GM12878 (cell line): ENCODE data around the gene DAAM1.

Experiments
- CTCF ChIP-seq, 3 experiments: IDR thresholded peaks in 2 of 3; conservative IDR thresholded peaks in 1 of 3; 2 replicates each; pipeline ENCODE4 v1.5.1; 2011; ENCODE audit warnings: low read depth in 3 of 3, low read length in 3 of 3, mild to moderate bottlenecking in 3 of 3, control low read depth in 2 of 3, moderate library complexity in 2 of 3, inconsistent platforms in 1 of 3, mixed read lengths in 1 of 3; ENCODE audit not compliant: control insufficient read depth in 2 of 3, insufficient read depth in 1 of 3; ENCODE audit errors: extremely low read depth in 1 of 3
- EGR1 ChIP-seq, 2 experiments: IDR thresholded peaks; 1 replicate in 1 of 2; 2 replicates in 1 of 2; pipeline ENCODE4 v1.6.1; 2011 to 2012; ENCODE audit warnings: low read depth in 2 of 2, low read length in 2 of 2, borderline replicate concordance in 1 of 2, mild to moderate bottlenecking in 1 of 2, moderate library complexity in 1 of 2
- EP300 ChIP-seq, 2 experiments: fragments of 150-350 bp in 1 of 2; IDR thresholded peaks; 2 replicates each; pipeline ENCODE4 v1.6.1; 2011 to 2012; ENCODE audit warnings: low read depth in 2 of 2, low read length in 2 of 2, borderline replicate concordance in 1 of 2, improper control_type of control experiment in 1 of 2, inconsistent platforms in 1 of 2; ENCODE audit not compliant: control insufficient read depth in 1 of 2
- ESRRA ChIP-seq: IDR thresholded peaks from 2 replicates; pipeline ENCODE4 v1.6.1; 2012; ENCODE audit warnings: mild to moderate bottlenecking, low read length, improper control_type of control experiment
- EZH2 ChIP-seq: IDR thresholded peaks from 2 replicates; pipeline ENCODE4 v1.6.1; 2012; ENCODE audit warnings: low read depth, mild to moderate bottlenecking, control low read depth, inconsistent platforms, low read length, borderline replicate concordance; ENCODE audit not compliant: control insufficient read depth
- HDAC6 ChIP-seq: fragments of 200-600 bp; sonication (generic); IDR thresholded peaks from one replicate; pipeline ENCODE4 v1.8.0; 2017; ENCODE audit warnings: antibody characterized with exemption; ENCODE audit not compliant: unreplicated experiment
- POLR2A ChIP-seq: IDR thresholded peaks from 2 replicates; pipeline ENCODE4 v1.6.1; 2011; ENCODE audit warnings: low read depth, mild to moderate bottlenecking, low read length
- RAD21 ChIP-seq: IDR thresholded peaks from 2 replicates; pipeline ENCODE4 v1.6.1; 2011; ENCODE audit warnings: mild to moderate bottlenecking, low read depth, low read length, moderate library complexity; ENCODE audit not compliant: insufficient read depth
- TF ChIP-seq, protein P1 (sequence below): fragments of 450-650 bp; IDR thresholded peaks from 2 replicates; pipeline ENCODE4 v1.6.1; 2014; ENCODE audit warnings: mild to moderate bottlenecking
- TF ChIP-seq, protein P2 (sequence below): IDR thresholded peaks from 2 replicates; pipeline ENCODE4 v1.6.1; 2012; ENCODE audit warnings: mild to moderate bottlenecking, low read depth, low read length
- TF ChIP-seq, protein P3 (sequence below): IDR thresholded peaks from 2 replicates; pipeline ENCODE4 v1.6.1; 2012; ENCODE audit warnings: low read depth, low read length, improper control_type of control experiment
- TF ChIP-seq, protein P4 (sequence below): IDR thresholded peaks from 2 replicates; pipeline ENCODE4 v1.6.1; 2011; ENCODE audit warnings: borderline replicate concordance, low read depth, mild to moderate bottlenecking, moderate library complexity, low read length; ENCODE audit not compliant: insufficient read depth, poor library complexity, severe bottlenecking

- TF ChIP-seq, protein P1, sequence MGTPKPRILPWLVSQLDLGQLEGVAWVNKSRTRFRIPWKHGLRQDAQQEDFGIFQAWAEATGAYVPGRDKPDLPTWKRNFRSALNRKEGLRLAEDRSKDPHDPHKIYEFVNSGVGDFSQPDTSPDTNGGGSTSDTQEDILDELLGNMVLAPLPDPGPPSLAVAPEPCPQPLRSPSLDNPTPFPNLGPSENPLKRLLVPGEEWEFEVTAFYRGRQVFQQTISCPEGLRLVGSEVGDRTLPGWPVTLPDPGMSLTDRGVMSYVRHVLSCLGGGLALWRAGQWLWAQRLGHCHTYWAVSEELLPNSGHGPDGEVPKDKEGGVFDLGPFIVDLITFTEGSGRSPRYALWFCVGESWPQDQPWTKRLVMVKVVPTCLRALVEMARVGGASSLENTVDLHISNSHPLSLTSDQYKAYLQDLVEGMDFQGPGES: no peak
- TF ChIP-seq, protein P2, sequence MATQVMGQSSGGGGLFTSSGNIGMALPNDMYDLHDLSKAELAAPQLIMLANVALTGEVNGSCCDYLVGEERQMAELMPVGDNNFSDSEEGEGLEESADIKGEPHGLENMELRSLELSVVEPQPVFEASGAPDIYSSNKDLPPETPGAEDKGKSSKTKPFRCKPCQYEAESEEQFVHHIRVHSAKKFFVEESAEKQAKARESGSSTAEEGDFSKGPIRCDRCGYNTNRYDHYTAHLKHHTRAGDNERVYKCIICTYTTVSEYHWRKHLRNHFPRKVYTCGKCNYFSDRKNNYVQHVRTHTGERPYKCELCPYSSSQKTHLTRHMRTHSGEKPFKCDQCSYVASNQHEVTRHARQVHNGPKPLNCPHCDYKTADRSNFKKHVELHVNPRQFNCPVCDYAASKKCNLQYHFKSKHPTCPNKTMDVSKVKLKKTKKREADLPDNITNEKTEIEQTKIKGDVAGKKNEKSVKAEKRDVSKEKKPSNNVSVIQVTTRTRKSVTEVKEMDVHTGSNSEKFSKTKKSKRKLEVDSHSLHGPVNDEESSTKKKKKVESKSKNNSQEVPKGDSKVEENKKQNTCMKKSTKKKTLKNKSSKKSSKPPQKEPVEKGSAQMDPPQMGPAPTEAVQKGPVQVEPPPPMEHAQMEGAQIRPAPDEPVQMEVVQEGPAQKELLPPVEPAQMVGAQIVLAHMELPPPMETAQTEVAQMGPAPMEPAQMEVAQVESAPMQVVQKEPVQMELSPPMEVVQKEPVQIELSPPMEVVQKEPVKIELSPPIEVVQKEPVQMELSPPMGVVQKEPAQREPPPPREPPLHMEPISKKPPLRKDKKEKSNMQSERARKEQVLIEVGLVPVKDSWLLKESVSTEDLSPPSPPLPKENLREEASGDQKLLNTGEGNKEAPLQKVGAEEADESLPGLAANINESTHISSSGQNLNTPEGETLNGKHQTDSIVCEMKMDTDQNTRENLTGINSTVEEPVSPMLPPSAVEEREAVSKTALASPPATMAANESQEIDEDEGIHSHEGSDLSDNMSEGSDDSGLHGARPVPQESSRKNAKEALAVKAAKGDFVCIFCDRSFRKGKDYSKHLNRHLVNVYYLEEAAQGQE: no peak
- TF ChIP-seq EGR1 (IDR thresholded peaks at IDR 0.05; ENCODE audit: borderline replicate concordance in 1 of 2, low read depth in 2 of 2, low read length in 2 of 2) (no peak), ESRRA (no peak), CTCF (IDR thresholded peaks at IDR 0.05 in 2 of 3, conservative IDR thresholded peaks at IDR 0.05 in 1 of 3; ENCODE audit: control insufficient read depth in 2 of 3, extremely low read depth in 1 of 3, insufficient read depth in 1 of 3, low read depth in 3 of 3, low read length in 3 of 3) (no peak), EP300 (IDR thresholded peaks at IDR 0.05; ENCODE audit: borderline replicate concordance in 1 of 2, control insufficient read depth in 1 of 2, low read depth in 2 of 2, low read length in 2 of 2) (no peak), HDAC6 (no peak), RAD21 (no peak), EZH2 (no peak), POLR2A (no peak)
- TF ChIP-seq, protein P3, sequence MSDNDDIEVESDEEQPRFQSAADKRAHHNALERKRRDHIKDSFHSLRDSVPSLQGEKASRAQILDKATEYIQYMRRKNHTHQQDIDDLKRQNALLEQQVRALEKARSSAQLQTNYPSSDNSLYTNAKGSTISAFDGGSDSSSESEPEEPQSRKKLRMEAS: no peak
- TF ChIP-seq, protein P4, sequence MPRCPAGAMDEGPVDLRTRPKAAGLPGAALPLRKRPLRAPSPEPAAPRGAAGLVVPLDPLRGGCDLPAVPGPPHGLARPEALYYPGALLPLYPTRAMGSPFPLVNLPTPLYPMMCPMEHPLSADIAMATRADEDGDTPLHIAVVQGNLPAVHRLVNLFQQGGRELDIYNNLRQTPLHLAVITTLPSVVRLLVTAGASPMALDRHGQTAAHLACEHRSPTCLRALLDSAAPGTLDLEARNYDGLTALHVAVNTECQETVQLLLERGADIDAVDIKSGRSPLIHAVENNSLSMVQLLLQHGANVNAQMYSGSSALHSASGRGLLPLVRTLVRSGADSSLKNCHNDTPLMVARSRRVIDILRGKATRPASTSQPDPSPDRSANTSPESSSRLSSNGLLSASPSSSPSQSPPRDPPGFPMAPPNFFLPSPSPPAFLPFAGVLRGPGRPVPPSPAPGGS: no peak
Observed at GRCh38 chr14:59317798-59318505, 129.5 kb downstream of the DAAM1 start.
